Upper lobe of left lung (tissue), 4 donors: ENCODE measurements around the gene KDM2B.

Source experiments
- CTCF ChIP-seq, 6 experiments: fragments of 450-650 bp in 4 of 6; fragments of 200-600 bp in 2 of 6; sonication (generic) in 2 of 6; IDR thresholded peaks; one replicate each; pipeline ENCODE4 v1.5.1; 2016 to 2019; ENCODE audit warnings: antibody characterized with exemption in 6 of 6
- EP300 ChIP-seq, 4 donors: sonication (generic); formaldehyde crosslinking; IDR thresholded peaks; one replicate each; pipeline ENCODE4 v1.5.1; 2017; ENCODE audit warnings: antibody characterized with exemption in 4 of 4, control low read depth in 2 of 4
- POLR2A ChIP-seq, 4 donors: fragments of 450-650 bp; IDR thresholded peaks; one replicate each; pipeline ENCODE4 v1.5.1; 2016 to 2017; ENCODE audit warnings: antibody characterized with exemption in 4 of 4, mild to moderate bottlenecking in 2 of 4
- POLR2AphosphoS5 ChIP-seq, 2 donors: sonication (generic); formaldehyde crosslinking; IDR thresholded peaks; one replicate each; pipeline ENCODE4 v1.5.1; 2017; ENCODE audit warnings: antibody characterized with exemption in 2 of 2

GRCh38 chr12:121626853-121627640 is 46.2 kb upstream of the KDM2B start:
- TF ChIP-seq CTCF (IDR thresholded peaks at IDR 0.05): peak in 2 of 6 experiments; percentile 11 to 39
- no peak for TF ChIP-seq POLR2A (IDR thresholded peaks at IDR 0.05)
- TF ChIP-seq EP300 (IDR thresholded peaks at IDR 0.05): no peak
- peak in 1 of 2 donors; percentile 42 for TF ChIP-seq POLR2AphosphoS5 (IDR thresholded peaks at IDR 0.05)
